B cell (primary cell): ENCODE results near the gene CEP85L. TPM values are rescaled to one million over a fixed set of nuclear protein-coding genes. Genes with fewer than 3 reads are reported as not detected.

Experiments used
- ATAC-seq: fragments of 200-7000 bp; cut with Tn5 transposase; one replicate; pipeline ENCODE4 v1.10.0; 2021; ENCODE audit warnings: low read depth, mild to moderate bottlenecking, moderate number of reproducible peaks, moderate library complexity
- CTCF ChIA-PET: fragments of 350-600 bp; sonication (Branson Sonifier 250); formaldehyde crosslinking; loops from one replicate; lab custom pipeline; 2021; ENCODE audit warnings: antibody characterized with exemption, inconsistent platforms; lab: Charles Lee
- POLR2A ChIA-PET: fragments of 350-600 bp; sonication (Branson Sonifier 250); formaldehyde crosslinking; loops from one replicate; lab custom pipeline; 2021; ENCODE audit warnings: antibody characterized with exemption; lab: Charles Lee
- DNase-seq: peaks from one replicate; pipeline ENCODE4 v3.0.0; 2013
- H2AFZ ChIP-seq: 2 replicates; pipeline ENCODE4 v1.6.1; 2012; ENCODE audit warnings: mild to moderate bottlenecking, low read depth, low read length; ENCODE audit not compliant: insufficient read depth, poor library complexity, severe bottlenecking
- H3K27ac ChIP-seq, 2 donors: 1 replicate in 1 of 2; 2 replicates in 1 of 2; pipeline ENCODE4 v1.5.1; 2012 to 2013; ENCODE audit warnings: low read length in 2 of 2, mild to moderate bottlenecking in 2 of 2, moderate library complexity in 1 of 2
- H3K27me3 ChIP-seq, 4 experiments: fragments of 200-600 bp in 1 of 4; sonication (generic) in 1 of 4; replicated peaks in 1 of 4; 1 replicate in 2 of 4; 2 replicates in 2 of 4; pipeline versions ENCODE4 v1.6.1 to v1.7.0; 2013 to 2016; ENCODE audit warnings: low read length in 3 of 4, mild to moderate bottlenecking in 2 of 4, mixed read lengths in 1 of 4, moderate library complexity in 1 of 4; ENCODE audit not compliant: insufficient read depth in 4 of 4, control insufficient read depth in 3 of 4; ENCODE audit errors: control extremely low read depth in 1 of 4
- H3K36me3 ChIP-seq, 2 experiments: replicated peaks in 1 of 2; 1 replicate in 1 of 2; 2 replicates in 1 of 2; pipeline versions ENCODE4 v1.6.1 to v1.7.1; 2013; ENCODE audit warnings: low read length in 1 of 2; ENCODE audit not compliant: insufficient read depth in 2 of 2, control insufficient read depth in 1 of 2; ENCODE audit errors: control extremely low read depth in 1 of 2, extremely low read depth in 1 of 2
- H3K4me1 ChIP-seq, 2 donors: fragments of 200-600 bp in 1 of 2; sonication (generic) in 1 of 2; 1 replicate in 1 of 2; 2 replicates in 1 of 2; pipeline versions ENCODE4 v1.5.1 to v1.6.1; 2013 to 2017; ENCODE audit warnings: low read length in 2 of 2; ENCODE audit not compliant: control insufficient read depth in 2 of 2, insufficient read depth in 2 of 2
- H3K4me2 ChIP-seq: replicated peaks from 2 replicates; pipeline ENCODE3; 2012; ENCODE audit warnings: mild to moderate bottlenecking, low read depth, low read length; ENCODE audit not compliant: poor library complexity, severe bottlenecking
- H3K4me3 ChIP-seq, 5 experiments: fragments of 200-600 bp in 1 of 5; sonication (generic) in 1 of 5; 1 replicate in 3 of 5; 2 replicates in 2 of 5; pipeline versions ENCODE4 v1.5.1 to v1.7.0; 2011 to 2016; ENCODE audit warnings: low read length in 4 of 5, mild to moderate bottlenecking in 4 of 5, low read depth in 2 of 5, control low read depth in 1 of 5, moderate library complexity in 1 of 5; ENCODE audit not compliant: insufficient read depth in 1 of 5; ENCODE audit errors: control extremely low read depth in 1 of 5, extremely low read depth in 1 of 5
- H3K79me2 ChIP-seq: fragments of 200-600 bp; sonication (generic); one replicate; pipeline ENCODE4 v1.6.0; 2016; ENCODE audit warnings: low read length; ENCODE audit not compliant: control insufficient read depth, insufficient read depth
- H3K9ac ChIP-seq: fragments of 200-600 bp; sonication (generic); 2 replicates; pipeline ENCODE4 v1.6.1; 2017; ENCODE audit warnings: mild to moderate bottlenecking, low read length, moderate library complexity
- H3K9me3 ChIP-seq, 3 donors: one replicate each; pipeline versions ENCODE4 v1.6.1 to v1.7.1; 2013; ENCODE audit warnings: low read length in 2 of 3; ENCODE audit not compliant: control insufficient read depth in 2 of 3, insufficient read depth in 1 of 3; ENCODE audit errors: control extremely low read depth in 1 of 3
- H4K20me1 ChIP-seq: 2 replicates; pipeline ENCODE4 v1.6.0; 2012; ENCODE audit warnings: mild to moderate bottlenecking, low read length; ENCODE audit not compliant: insufficient read depth, control insufficient read depth, poor library complexity, severe bottlenecking
- H3K27ac Mint-ChIP-seq: one replicate; pipeline ENCODE4 v1.8.0; 2021; ENCODE audit warnings: mixed read lengths
- H3K27me3 Mint-ChIP-seq: one replicate; pipeline ENCODE4 v1.8.0; 2021; ENCODE audit warnings: mixed read lengths
- H3K4me1 Mint-ChIP-seq: one replicate; pipeline ENCODE4 v1.8.0; 2021; ENCODE audit warnings: mixed read lengths
- H3K4me3 Mint-ChIP-seq: one replicate; pipeline ENCODE4 v1.8.0; 2021; ENCODE audit warnings: mixed read lengths
- H3K9me3 Mint-ChIP-seq: one replicate; pipeline ENCODE4 v1.8.0; 2022; ENCODE audit warnings: mixed read lengths; ENCODE audit not compliant: insufficient read depth
- CTCF ChIP-seq: fragments of 200-600 bp; IDR thresholded peaks from one replicate; pipeline ENCODE4 v1.8.0; 2022; ENCODE audit warnings: antibody characterized with exemption, mild to moderate bottlenecking
- EZH2 ChIP-seq: IDR thresholded peaks from 2 replicates; pipeline ENCODE4 v1.6.1; 2012; ENCODE audit warnings: borderline replicate concordance, low read depth, mild to moderate bottlenecking, moderate library complexity, low read length; ENCODE audit not compliant: insufficient read depth, poor library complexity, severe bottlenecking
- WGBS: methylation state at CpG from one replicate; pipeline ENCODE4 v1.1.5; 2013; ENCODE audit warnings: missing lambda C conversion rate; ENCODE audit not compliant: insufficient coverage; 5-methylcytosine and 5-hydroxymethylcytosine counted together
- intact Hi-C: fragments of 100-400 bp; cut with micrococcal nuclease; formaldehyde crosslinking; loops from one replicate; pipeline ENCODE4 v1.10.0; 2022
- polyA plus RNA-seq: library from polyadenylated mRNA; depleted of rRNA; stranded (reverse); fragments of >200 nt; gene quantifications from 2 replicates; pipeline ENCODE4 v1.2.3, GENCODE V29; 2012
- total RNA-seq, 2 donors: library from RNA; stranded (reverse); fragments of 120-200 nt in 1 of 2; gene quantifications; 1 replicate in 1 of 2; 2 replicates in 1 of 2; pipeline versions ENCODE4 v1.2.3 to v1.2.4, GENCODE V29; 2013 to 2022

The CEP85L gene
- total and polyA plus RNA-seq, 2 donors (not counting 1 experiment from before 2014, with no cell fraction given), result 7.6 to 32.1 TPM

DNA sequence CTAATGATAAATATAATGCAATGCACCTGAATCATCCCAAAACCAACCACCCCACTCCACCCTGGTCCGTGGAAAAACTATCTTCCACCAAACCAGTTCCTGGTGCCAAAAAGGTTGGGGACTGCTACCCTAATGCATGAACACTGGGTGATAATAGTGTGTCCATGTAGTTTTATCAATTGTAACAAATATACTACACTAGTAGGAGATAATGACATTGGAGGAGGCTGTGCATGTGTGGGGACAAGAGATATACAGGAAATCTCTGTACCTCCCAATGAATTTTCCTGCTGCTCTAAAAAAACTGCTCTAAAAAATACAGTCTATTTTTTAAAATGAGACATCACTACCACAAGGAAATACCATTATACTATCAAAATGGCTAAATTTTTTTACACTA is 20.5 kb downstream of the CEP85L start:
- DNase-seq (no peak), ATAC-seq (no peak)
- Histone ChIP-seq H3K36me3 (peaks cover 9 to 19% of the 10 kb centered on the region in 2 experiments), H3K4me3 (no peak overlapping the region), H3K27me3 (no peaks in the 10 kb centered on the region), H2AFZ (no peak overlapping the region), H3K4me1 (no peaks in the 10 kb centered on the region), H3K9me3 (peaks cover 0 to 6% (median 0%) of the 10 kb centered on the region in 3 donors), H3K79me2 (peaks cover 74% of the 10 kb centered on the region), H3K4me2 (no peak overlapping the region), H4K20me1 (peaks cover under 1% of the 10 kb centered on the region), H3K27ac (no peak overlapping the region), H3K9ac (no peak overlapping the region)
- POLR2A ChIA-PET, result no interaction called here
- CTCF ChIA-PET, result interaction anchor here (1.4 kb wide), 1 partner anchor 66 kb away, joined by 6 read pairs; no protein-coding TSS in a partner anchor
- Mint-ChIP-seq H3K27me3 (no peaks in the 10 kb centered on the region), H3K9me3 (no peaks in the 10 kb centered on the region), H3K4me1 (peaks cover 9% of the 10 kb centered on the region), H3K27ac (no peak overlapping the region), H3K4me3 (no peak overlapping the region)
- no peak for TF ChIP-seq EZH2
- no peak for TF ChIP-seq CTCF
- WGBS, result no CpG with 5 or more reads among the region's 1 CpG
- intact Hi-C loops, result no loop called here

DNA sequence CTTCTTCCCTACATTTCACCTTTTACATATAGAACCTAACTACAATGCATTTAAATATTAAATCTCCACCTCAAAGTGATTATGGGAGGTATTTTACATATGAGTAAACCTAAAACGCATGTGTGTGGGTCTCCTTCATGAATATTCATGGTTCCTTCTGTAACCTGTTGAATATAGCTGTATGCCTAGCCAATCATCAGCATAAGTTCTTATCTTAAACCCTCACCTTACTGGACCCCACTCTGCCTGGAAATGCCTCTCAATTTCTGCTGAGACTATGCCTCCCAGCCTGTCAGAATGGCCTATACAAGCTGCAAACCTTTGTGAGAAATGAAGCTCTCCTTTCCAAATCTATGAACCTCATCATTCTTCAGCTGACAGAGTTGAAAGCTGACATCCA is 21.3 kb downstream of the CEP85L start:
- Histone ChIP-seq H3K27me3 (no peaks in the 10 kb centered on the region), H3K36me3 (peaks cover 9 to 19% of the 10 kb centered on the region in 2 experiments), H3K4me3 (no peak overlapping the region), H3K4me2 (no peak overlapping the region), H3K9ac (no peak overlapping the region), H2AFZ (no peak overlapping the region), H3K9me3 (peaks cover 0 to 9% (median 0%) of the 10 kb centered on the region in 3 donors), H4K20me1 (peaks cover 9% of the 10 kb centered on the region), H3K4me1 (no peaks in the 10 kb centered on the region), H3K79me2 (peaks cover 74% of the 10 kb centered on the region), H3K27ac (no peak overlapping the region)
- no peaks in the 10 kb centered on the region for H3K27me3 Mint-ChIP-seq
- ChIA-PET POLR2A (no interaction called here), CTCF (interaction anchor here (1.4 kb wide), 1 partner anchor 65 kb away, joined by 6 read pairs; no protein-coding TSS in a partner anchor)
- H3K27ac Mint-ChIP-seq, result no peak overlapping the region
- no peak for DNase-seq
- intact Hi-C loops, result no loop called here
- no peak for ATAC-seq
- peaks cover 7% of the 10 kb centered on the region for H3K4me1 Mint-ChIP-seq
- WGBS, result no CpG with 5 or more reads among the region's 1 CpG
- H3K9me3 Mint-ChIP-seq, result no peaks in the 10 kb centered on the region
- no peak overlapping the region for H3K4me3 Mint-ChIP-seq
- TF ChIP-seq CTCF (no peak), EZH2 (no peak)
